ENCODE measurements around the gene PRCC. TPM values are rescaled to one million over a fixed set of nuclear protein-coding genes. Genes with fewer than 3 reads are reported as not detected.

The PRCC gene
- total RNA-seq, 1 donor from 2014 or later, result 60.9 TPM

DNA sequence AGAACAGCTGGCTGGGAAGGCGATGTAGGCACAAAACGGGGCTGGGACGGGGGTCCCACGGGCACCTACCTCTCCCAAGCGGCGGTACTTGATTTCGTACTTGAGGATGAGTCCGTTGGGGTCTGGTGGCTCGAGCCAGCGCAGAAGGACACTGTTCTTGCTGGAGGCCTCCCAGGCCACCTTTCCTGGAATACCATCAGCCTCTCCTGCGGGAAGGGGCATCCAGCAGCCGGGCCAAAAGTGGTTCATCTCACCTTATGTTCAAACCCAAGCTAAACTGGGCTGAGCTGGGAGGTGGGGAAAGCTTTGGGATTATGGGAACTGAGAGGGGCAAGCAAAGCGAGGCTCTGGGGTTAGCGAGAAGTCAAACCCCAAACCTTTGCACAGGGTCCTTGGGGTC is 77.3 kb downstream of the PRCC start:
- H3K27ac Mint-ChIP-seq (ENCODE audit: unreplicated experiment), result no peak overlapping the region
- TF ChIP-seq, protein P1, sequence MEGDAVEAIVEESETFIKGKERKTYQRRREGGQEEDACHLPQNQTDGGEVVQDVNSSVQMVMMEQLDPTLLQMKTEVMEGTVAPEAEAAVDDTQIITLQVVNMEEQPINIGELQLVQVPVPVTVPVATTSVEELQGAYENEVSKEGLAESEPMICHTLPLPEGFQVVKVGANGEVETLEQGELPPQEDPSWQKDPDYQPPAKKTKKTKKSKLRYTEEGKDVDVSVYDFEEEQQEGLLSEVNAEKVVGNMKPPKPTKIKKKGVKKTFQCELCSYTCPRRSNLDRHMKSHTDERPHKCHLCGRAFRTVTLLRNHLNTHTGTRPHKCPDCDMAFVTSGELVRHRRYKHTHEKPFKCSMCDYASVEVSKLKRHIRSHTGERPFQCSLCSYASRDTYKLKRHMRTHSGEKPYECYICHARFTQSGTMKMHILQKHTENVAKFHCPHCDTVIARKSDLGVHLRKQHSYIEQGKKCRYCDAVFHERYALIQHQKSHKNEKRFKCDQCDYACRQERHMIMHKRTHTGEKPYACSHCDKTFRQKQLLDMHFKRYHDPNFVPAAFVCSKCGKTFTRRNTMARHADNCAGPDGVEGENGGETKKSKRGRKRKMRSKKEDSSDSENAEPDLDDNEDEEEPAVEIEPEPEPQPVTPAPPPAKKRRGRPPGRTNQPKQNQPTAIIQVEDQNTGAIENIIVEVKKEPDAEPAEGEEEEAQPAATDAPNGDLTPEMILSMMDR (IDR thresholded peaks at IDR 0.05), result no peak
- H3K36me3 Mint-ChIP-seq (ENCODE audit: low read depth), result peaks cover 2% of the 10 kb centered on the region
- peaks cover 3% of the 10 kb centered on the region for H3K4me1 Mint-ChIP-seq (ENCODE audit: low read depth)
- H3K4me3 Mint-ChIP-seq (ENCODE audit: unreplicated experiment), result no peak overlapping the region
- no peak for DNase-seq (ENCODE audit: low spot score)
- H3K9me3 Mint-ChIP-seq (ENCODE audit: low read depth), result no peaks in the 10 kb centered on the region
- peaks cover 55% of the 10 kb centered on the region for H3K27me3 Mint-ChIP-seq (ENCODE audit: low read depth)

GRCh38 chr1:156845055-156845952 is 78.0 kb downstream of the PRCC start:
- DNase-seq (ENCODE audit: low spot score), result no peak
- H3K27ac Mint-ChIP-seq (ENCODE audit: unreplicated experiment), result no peak overlapping the region

GRCh38 chr1:156845953-156846545 is 78.7 kb downstream of the PRCC start:
- Mint-ChIP-seq H3K36me3 (ENCODE audit: low read depth) (peaks cover 2% of the 10 kb centered on the region), H3K27me3 (ENCODE audit: low read depth) (peaks cover 52% of the 10 kb centered on the region), H3K9me3 (ENCODE audit: low read depth) (no peaks in the 10 kb centered on the region), H3K4me1 (ENCODE audit: low read depth) (peaks cover 3% of the 10 kb centered on the region), H3K27ac (ENCODE audit: unreplicated experiment) (no peak overlapping the region), H3K4me3 (ENCODE audit: unreplicated experiment) (no peak overlapping the region)
- no peak for DNase-seq (ENCODE audit: low spot score)
- TF ChIP-seq, protein P1 (IDR thresholded peaks at IDR 0.05), result no peak

More at GRCh38 chr1:156845055-156845952, 78.0 kb downstream of the PRCC start:
- TF ChIP-seq, protein P1 (IDR thresholded peaks at IDR 0.05), result no peak
- Mint-ChIP-seq H3K4me3 (ENCODE audit: unreplicated experiment) (no peak overlapping the region), H3K4me1 (ENCODE audit: low read depth) (peaks cover 3% of the 10 kb centered on the region), H3K27me3 (ENCODE audit: low read depth) (peaks cover 52% of the 10 kb centered on the region), H3K9me3 (ENCODE audit: low read depth) (no peaks in the 10 kb centered on the region), H3K36me3 (ENCODE audit: low read depth) (peaks cover 2% of the 10 kb centered on the region)

DNA sequence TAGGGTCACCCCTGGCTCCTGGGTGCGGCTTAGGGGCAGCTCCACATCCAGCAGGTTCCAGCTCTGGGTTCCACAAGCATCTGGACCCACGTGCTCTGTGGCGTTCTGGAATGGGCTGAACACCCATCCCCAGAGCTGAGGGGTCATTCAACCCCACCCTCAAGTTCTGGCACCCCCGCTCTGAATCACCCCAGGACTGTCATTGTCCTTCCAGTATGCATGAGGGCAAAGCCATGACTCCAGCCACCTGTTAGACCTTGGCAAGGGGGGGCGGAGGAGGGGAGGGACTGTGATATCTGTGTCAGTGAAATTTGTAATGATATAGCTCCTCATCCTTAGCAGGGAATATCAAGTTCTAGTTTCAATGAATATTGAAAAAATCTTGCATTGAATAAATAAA is 79.3 kb downstream of the PRCC start:
- Mint-ChIP-seq H3K4me3 (ENCODE audit: unreplicated experiment) (no peak overlapping the region), H3K27me3 (ENCODE audit: low read depth) (peaks cover 52% of the 10 kb centered on the region), H3K4me1 (ENCODE audit: low read depth) (peaks cover 3% of the 10 kb centered on the region), H3K36me3 (ENCODE audit: low read depth) (peaks cover 2% of the 10 kb centered on the region), H3K27ac (ENCODE audit: unreplicated experiment) (no peak overlapping the region), H3K9me3 (ENCODE audit: low read depth) (no peaks in the 10 kb centered on the region)
- no peak for DNase-seq (ENCODE audit: low spot score)
- TF ChIP-seq, protein P1 (IDR thresholded peaks at IDR 0.05), result no peak

GRCh38 chr1:156847591-156848460 is 80.5 kb downstream of the PRCC start:
- H3K27me3 Mint-ChIP-seq (ENCODE audit: low read depth), result peaks cover 46% of the 10 kb centered on the region
- H3K9me3 Mint-ChIP-seq (ENCODE audit: low read depth), result no peaks in the 10 kb centered on the region
- no peak for DNase-seq (ENCODE audit: low spot score)
- no peak overlapping the region for H3K27ac Mint-ChIP-seq (ENCODE audit: unreplicated experiment)
- TF ChIP-seq, protein P1 (IDR thresholded peaks at IDR 0.05), result no peak
- peaks cover 9% of the 10 kb centered on the region for H3K4me1 Mint-ChIP-seq (ENCODE audit: low read depth)
- peaks cover 1% of the 10 kb centered on the region for H3K36me3 Mint-ChIP-seq (ENCODE audit: low read depth)
- no peak overlapping the region for H3K4me3 Mint-ChIP-seq (ENCODE audit: unreplicated experiment)
